ENCODE data around the gene DRD1. TPM values are rescaled to one million over a fixed set of nuclear protein-coding genes. Genes with fewer than 3 reads are reported as not detected.

The DRD1 gene
- total and polyA plus RNA-seq, 2 of the 4 experiments (the other 2 are of a cell fraction) = 0.18 to 0.19 TPM

GRCh38 chr5:175469916-175470315 is 25.9 kb upstream of the DRD1 start:
- Histone ChIP-seq H2BK20ac (ENCODE audit: low read depth, low read length) (no peak overlapping the region), H4K8ac (ENCODE audit: low read depth in 2 of 2, low read length in 2 of 2) (no peak overlapping the region), H3K14ac (replicated peaks; ENCODE audit: low read depth, low read length) (no peak overlapping the region), H3K9ac (ENCODE audit: low read depth, low read length) (no peak overlapping the region), H3K4me3 (ENCODE audit: insufficient read depth, low read depth, low read length) (no peak overlapping the region), H2BK120ac (ENCODE audit: low read depth, low read length) (no peak overlapping the region), H4K5ac (ENCODE audit: low read depth, low read length) (no peak overlapping the region), H4K91ac (ENCODE audit: insufficient read depth, low read depth, low read length) (no peak overlapping the region), H2BK5ac (ENCODE audit: low read depth, low read length, poor library complexity, severe bottlenecking) (no peak overlapping the region), H3K36me3 (ENCODE audit: control insufficient read depth, insufficient read depth, low read length) (no peaks in the 10 kb centered on the region), H3K9me3 (ENCODE audit: control insufficient read depth, insufficient read depth, low read length) (no peaks in the 10 kb centered on the region), H3K4me1 (ENCODE audit: control insufficient read depth, insufficient read depth, low read length) (peaks cover 2% of the 10 kb centered on the region; the same call in 1 of the 2 replicates), H3K79me1 (ENCODE audit: low read depth in 1 of 2, low read length in 2 of 2) (no peaks in the 10 kb centered on the region), H3K56ac (ENCODE audit: extremely low read depth, insufficient read depth, low read length) (no peak overlapping the region), H2AK9ac (replicated peaks; ENCODE audit: low read depth, low read length, poor library complexity) (no peak overlapping the region), H2AK5ac (ENCODE audit: low read depth, low read length) (no peak overlapping the region), H3K18ac (ENCODE audit: low read depth, low read length) (no peak overlapping the region), H3K4ac (ENCODE audit: low read depth, low read length) (no peak overlapping the region), H3K9me1 (ENCODE audit: insufficient read depth, low read length) (no peaks in the 10 kb centered on the region), H3K27me3 (ENCODE audit: control insufficient read depth, insufficient read depth, low read length) (peaks cover 6% of the 10 kb centered on the region; the same call in 1 of the 2 replicates), H3K4me2 (ENCODE audit: low read depth, low read length) (no peak overlapping the region), H3K23ac (ENCODE audit: low read depth, low read length) (no peak overlapping the region), H4K20me1 (ENCODE audit: insufficient read depth, low read length) (no peaks in the 10 kb centered on the region), H2BK15ac (ENCODE audit: low read depth, low read length) (no peak overlapping the region), H2AFZ (replicated peaks; ENCODE audit: low read length, poor library complexity) (no peak overlapping the region), H3K27ac (ENCODE audit: insufficient read depth, low read length) (no peak overlapping the region)
- ChIA-PET CTCF (no interaction called here), POLR2A (ENCODE audit: unreplicated experiment) (no interaction called here)
- ATAC-seq (ENCODE audit: low read depth) (no peak), DNase-seq (no peak)
- no TSS peak for BruUV-seq (replicated peaks)
- in situ Hi-C loops (cut with MboI; ENCODE audit: low sequenced_read_pairs) = no loop called here
- no CpG with 5 or more reads among the region's 3 CpGs for WGBS, 2 experiments (ENCODE audit: extremely low coverage in 2 of 2, insufficient read length in 1 of 2)
- intact Hi-C loops (cut with micrococcal nuclease) = no loop called here
- dilution Hi-C loops (cut with HindIII; ENCODE audit: low sequenced_read_pairs, unreplicated experiment) = no loop called here
- no peak for TF ChIP-seq MAZ (IDR thresholded peaks at IDR 0.05; ENCODE audit: borderline replicate concordance, low read depth, low read length)
- no peak for TF ChIP-seq RFX5 (IDR thresholded peaks at IDR 0.05; ENCODE audit: low read depth, low read length)
- no peak for TF ChIP-seq CHD1 (IDR thresholded peaks at IDR 0.05; ENCODE audit: low read depth, low read length)
- TF ChIP-seq ELK1 (IDR thresholded peaks at IDR 0.05; ENCODE audit: borderline replicate concordance, low read depth, low read length) = no peak
- no peak for TF ChIP-seq NFE2L2 (IDR thresholded peaks at IDR 0.05; ENCODE audit: low read depth, low read length)
- TF ChIP-seq MAFK (IDR thresholded peaks at IDR 0.05; ENCODE audit: low read depth, low read length) = no peak
- no peak for TF ChIP-seq MXI1 (IDR thresholded peaks at IDR 0.05; ENCODE audit: borderline replicate concordance, low read depth, low read length)
- no peak for TF ChIP-seq RCOR1 (IDR thresholded peaks at IDR 0.05; ENCODE audit: insufficient replicate concordance, low read length)
- TF ChIP-seq CEBPB (IDR thresholded peaks at IDR 0.05; ENCODE audit: low read depth, low read length) = no peak
- no peak for TF ChIP-seq BHLHE40 (IDR thresholded peaks at IDR 0.05; ENCODE audit: low read depth, low read length)

Data from IMR-90 (cell line).